HG02981 (cell line): ENCODE measurements around the gene CCM2.
A peak's percentile ranks its signal among the peaks of the same experiment; 100 is the strongest.
"Not testable (repeated sequence)": the region's sequence is repeated elsewhere in the genome, so short reads cannot be mapped to it uniquely, and the experiment has no call there.

Source experiments
- ATAC-seq: cut with Tn5 transposase; IDR thresholded peaks from one replicate; pipeline ENCODE4 v1.9.1; 2021; ENCODE audit warnings: mild to moderate bottlenecking, moderate library complexity; ENCODE audit not compliant: unreplicated experiment

CCM2 gene

DNA sequence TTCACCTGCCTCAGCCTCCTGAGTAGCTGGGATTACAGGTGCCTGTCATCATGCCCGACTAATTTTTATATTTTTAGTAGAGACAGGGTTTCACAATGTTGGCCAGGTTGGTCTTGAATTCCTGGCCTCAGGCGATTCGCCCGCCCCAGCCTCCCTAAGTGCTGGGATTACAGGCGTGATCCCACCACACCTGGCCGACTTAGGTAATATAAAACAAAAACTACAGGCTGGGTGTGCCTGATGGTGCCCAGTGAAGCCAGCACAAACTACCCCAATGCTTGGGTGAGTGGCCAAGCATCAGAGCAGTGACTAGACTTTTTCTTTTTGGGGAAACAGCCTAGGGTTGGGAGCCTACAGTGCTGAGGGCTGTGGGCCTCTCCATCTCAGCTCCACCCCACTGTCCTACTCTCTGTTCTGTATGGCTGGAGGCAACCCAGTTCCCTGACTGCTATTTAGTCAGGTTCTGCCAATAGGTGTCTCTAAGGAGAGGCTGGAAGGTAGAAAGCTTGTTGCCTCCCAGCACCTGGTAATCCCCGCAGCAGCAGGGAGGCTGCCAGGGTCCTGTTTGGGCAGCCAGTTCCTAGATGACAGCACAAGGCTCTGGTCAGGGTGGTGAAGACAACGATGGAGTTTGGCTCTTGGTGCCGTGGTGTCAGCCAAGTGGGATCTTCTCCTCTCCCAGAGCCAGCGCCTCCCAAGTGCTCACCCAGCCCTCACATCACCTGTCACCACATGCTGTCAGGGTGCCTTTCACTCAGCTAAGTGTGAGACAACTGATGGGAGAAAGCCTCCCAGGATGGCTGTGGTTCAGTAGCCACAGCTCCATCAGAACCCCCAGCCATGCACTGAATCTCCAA is 99.2 kb downstream of the CCM2 start:
- ATAC-seq, result no peak

DNA sequence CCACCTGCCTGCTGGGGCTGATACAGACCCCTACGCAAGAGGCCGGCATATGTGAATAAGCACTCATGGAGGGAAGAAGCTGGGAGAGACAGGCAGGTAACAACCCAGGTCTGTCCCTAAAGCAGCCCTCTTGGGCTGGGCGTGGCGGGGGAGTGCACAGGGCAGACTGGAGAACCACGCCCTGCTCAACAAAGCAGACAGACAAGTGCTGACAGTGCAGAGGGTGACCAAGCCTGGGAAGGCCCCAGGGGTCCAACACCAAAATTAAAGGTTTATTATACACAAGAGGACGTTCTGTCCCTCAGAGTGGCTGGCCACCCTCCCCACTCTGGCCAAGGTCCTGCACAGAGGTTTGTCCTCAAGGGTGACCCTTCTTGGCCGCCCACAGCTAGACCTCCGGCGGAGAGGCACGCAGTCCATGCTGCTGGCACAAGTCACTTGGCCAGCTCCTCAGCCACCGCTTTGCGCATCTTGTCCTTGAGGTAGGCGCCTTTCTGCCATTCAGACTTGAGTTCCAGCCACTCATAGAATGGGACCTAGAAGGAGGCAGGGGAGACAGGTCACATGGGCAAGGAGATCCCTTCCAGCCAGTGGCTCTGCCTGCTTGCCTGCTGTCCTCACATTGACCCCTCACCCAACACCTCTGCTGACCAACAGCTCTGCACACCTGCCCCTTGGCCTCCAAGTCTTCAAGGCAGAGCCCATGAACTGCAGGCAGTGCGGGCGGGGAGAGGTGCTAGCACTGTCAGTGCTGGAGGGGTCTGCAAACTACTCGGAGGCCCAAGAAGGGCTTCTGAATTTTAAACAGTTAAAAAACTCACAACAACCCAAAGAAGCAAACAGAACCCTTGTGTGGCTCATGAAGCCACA is 100.1 kb downstream of the CCM2 start:
- ATAC-seq, result no peak

DNA sequence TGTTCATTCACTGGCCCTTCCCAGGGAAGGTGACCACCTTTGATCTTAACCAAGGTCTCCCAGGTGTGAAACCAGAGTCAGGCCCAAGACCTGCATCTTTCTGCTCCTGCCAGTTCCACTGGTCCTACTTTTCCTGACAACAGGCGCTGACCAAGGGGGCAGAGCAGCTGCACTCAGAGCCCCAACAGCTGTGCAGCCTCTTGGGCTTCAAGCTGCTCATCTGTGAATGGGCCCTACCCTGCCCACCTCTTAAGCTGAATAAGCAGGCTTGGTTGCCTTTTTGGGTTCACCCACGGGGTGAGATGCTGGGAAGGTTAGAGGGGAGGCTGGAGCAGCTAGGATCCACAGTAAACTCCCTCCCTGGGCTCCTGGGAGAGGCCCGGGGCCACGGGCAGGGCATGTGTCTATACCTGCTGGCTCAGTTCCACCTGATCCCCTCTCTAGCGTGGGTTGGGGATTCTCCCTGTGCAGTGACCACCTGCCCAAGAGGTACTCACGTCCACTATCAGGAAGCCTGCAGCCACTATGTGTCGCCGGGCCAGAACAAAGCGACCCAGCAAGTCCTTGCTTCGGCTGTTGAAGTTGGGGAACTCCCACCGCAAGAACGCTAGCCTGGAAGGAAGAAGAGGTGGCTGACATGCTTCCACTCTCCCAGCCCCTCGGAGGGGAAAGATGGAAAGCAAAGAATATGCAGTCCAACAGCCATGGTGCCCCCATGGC is 100.9 kb downstream of the CCM2 start:
- no peak for ATAC-seq

DNA sequence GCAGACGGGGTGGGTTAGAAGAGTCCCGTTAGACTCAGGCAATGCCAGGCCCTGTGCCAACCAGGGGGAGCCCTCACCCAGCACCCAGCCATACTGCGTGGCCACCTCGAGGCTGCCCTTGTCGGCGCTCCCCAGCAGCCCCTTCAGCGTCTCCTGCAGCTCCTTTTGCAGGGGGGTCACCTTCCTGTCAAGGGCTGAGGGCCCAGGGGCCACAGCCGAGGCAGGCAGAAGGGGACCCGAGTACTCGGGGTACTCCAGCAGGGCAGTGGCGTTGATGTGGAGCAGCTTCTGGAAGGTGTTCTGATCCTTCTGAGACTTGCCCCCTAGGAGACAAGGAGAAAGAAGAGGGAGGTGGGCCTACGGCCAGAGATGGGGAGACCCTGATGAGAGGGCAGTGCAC is 101.7 kb downstream of the CCM2 start:
- ATAC-seq, result no peak

DNA sequence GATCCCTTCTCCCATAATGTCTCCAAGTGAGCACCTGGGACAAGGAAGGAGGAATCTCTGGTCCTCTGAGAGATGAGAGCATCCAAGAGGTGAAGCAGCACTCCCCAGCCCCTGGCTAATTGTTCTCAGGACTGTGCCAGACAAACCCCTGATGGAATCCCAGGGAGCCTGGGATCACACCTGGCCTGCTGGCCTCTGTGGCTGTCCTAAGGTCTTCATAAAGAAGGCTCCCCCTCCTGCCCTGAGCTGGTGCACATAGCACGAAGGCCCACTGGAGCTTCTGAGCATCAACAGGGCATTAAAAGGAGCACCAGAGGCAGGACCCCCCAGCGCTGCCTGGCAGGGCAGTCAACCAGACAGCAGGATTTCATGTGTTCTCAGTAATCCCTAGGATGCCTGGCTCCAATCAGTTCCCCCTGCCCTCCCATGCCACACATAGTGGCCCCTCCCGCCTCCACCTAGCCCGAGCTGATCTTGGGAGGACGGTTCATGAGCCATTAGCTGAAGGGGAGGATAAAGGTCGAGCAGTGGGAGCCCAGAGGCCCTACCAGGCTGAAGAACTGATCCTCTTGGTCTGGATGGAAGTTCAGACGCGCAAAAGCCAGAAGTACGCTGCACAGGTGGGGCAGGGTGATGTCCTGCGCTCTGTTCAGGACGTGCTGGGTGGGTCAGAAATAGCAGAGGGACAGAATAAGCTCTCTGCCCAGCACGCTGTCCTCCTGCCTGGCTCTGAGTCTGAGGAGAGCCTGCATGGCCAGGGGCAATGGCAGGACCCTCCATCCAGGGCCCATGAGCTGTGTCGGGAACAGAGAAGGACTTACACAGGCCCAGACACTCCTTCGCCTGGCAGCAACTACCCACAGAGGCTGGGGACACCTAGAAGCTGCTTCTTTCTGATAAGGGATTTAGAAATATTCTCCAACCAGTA is 103.0 kb downstream of the CCM2 start:
- no peak for ATAC-seq

DNA sequence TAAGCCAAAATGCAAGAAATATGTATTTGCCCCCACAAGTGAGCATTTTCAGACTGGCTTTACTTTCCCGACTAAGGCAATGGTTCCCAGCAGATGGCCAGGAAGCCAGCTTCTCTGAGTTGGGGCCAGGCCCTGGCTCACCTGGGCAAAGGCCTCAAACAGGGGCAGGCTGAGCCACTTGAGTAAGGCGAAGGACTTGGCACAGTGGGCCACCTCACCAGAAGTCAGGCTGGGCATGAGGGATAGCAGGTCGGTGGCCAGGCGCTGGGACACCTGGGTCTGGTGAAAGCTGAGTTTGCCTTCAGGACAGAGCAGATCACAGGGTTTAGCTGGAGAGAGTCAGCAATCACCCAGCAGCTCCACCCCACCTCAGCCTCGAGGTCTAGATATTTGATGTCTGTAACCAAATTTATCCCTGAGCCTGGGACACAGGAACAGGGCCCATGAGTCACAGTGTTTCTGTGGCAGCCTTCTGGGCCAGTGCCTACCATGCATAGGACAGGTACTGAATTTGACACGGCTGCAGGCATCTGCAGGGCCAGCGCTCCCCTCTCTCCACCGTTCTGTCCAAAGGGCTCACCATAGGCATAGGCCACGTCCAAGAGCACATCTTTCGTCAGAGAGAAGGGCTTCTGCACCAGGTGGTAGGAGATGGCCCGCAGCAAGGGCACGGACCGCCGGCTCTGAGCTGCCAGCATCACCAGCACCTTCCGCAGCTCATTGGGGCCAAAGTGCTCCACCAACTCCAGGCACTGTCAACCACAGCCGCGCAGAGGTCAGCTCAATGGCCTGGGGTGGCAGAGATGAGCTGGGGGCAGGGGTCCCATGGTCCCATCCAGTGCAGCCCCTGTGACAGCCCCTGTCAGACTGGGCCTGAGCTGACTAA is 104.2 kb downstream of the CCM2 start:
- no peak for ATAC-seq

DNA sequence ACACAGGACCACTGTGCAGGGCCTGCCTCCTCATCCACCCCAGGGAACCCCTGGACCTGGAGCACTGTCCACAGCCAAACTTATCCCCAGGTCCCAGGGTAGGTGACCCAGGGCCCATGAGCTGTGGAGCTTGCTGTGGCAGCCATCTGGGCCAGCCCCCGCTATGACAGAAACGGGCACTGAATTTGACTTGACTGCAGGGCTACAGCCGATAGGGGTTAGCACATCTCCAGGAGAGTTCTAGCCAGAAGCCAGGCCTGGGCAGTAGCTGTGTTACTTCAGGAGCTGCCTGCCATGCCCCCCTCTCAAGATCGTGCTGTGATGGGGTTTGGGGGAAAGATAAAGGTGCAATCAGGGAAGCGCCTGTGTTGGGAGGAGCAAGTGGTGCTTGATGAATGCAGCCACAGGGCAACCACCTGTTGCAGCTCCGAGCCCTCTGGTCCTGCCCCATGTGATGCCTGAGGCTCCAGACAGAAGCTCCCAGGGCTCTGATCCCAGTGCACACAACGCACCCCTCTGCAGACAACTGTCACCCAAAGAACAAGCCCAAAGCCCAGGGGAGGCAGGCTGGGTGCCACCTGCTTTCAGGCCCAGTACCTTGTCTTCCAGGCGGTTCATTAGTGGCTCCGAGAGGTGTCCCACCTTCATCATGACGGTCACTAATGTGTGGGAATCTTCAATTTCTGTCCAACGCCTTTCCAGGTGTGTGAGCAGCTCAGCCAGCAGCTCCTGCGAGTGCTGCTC is 105.0 kb downstream of the CCM2 start:
- ATAC-seq, result no peak

DNA sequence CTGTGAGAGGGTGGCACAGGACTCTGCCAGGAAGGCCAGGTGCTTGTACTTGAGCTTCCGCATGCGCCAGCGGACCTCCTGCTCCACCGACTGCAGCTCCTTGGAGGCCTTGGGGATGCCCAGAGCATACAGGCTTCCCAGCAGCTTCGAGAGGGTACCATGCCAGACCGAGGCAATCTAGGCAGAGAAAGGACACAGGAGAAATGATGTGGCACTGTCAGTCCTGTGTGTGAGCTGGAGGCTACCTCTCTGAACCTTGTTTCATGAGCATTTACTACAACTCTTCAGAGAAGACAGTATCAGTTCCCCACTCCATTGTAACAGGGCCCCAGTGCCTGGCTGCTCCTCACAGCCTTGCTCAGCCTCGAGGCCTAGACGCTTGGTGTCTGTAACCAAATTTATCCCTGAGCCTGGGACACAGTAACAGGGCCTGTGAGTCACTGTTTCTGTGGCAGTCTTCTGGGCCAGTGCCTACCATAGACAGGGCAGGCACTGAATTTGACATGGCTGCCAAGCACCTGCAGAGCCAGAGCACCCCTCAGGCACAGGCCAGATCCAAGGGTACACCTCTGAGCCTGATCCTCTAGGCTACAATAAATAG is 105.7 kb downstream of the CCM2 start:
- no peak for ATAC-seq

DNA sequence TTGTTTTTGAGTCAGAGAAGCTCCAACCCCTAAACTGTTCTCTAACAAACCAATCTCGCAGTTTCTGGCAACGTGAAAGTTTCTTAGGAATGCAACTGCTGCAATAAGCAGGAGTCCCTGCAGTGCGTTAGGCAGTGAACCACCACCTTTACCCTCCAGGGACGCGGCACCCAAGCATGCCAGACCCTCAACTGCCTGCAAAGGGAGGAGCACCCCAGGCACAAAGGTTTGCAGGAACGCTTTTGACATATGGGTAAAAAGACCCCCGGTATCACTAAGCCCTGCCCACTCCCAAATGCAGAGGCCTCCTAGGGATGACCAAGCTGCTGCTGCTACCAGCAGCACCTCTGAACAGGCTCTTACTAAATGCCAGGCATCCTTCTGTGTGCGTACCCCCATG is 106.8 kb downstream of the CCM2 start:
- ATAC-seq, result no peak

DNA sequence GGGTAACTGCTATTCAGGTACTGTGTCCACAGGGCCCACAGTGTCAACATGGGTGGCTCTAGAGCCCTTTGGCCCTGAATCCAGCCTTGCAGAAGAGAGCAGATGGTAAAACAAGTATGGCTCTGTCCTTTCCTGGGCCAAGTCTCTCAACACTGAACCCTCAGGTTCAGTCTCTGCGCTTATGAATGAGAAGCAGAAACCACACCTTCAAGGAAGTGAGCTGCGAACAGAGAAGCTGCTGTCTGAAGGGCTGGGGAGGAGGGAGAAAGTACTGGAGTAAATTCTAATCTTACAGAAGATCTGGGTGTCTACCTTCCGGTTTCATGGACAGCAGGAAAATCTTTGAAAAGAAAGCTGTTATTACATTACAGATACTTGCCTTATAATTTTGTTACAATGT is 107.4 kb downstream of the CCM2 start:
- no peak for ATAC-seq

DNA sequence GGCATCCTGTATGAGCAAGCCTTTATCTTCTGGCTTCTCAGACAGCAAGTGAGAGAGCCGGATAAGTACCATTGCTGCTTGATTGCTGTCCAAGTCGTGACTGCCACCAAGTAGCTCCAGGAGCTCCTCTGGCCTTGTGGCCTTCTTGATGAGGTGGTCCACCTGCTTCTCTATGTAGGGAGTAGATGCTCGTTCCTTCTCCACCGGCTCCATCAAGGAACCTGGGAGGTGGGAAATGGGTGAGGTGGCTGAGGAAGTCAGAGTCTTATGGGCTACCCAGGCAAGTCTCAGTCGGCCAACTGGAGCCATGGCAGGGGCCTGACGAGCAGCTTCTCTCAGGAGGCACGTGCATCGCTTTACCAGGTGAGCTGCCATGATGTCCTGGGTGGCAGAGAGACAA is 108.9 kb downstream of the CCM2 start:
- no peak for ATAC-seq

DNA sequence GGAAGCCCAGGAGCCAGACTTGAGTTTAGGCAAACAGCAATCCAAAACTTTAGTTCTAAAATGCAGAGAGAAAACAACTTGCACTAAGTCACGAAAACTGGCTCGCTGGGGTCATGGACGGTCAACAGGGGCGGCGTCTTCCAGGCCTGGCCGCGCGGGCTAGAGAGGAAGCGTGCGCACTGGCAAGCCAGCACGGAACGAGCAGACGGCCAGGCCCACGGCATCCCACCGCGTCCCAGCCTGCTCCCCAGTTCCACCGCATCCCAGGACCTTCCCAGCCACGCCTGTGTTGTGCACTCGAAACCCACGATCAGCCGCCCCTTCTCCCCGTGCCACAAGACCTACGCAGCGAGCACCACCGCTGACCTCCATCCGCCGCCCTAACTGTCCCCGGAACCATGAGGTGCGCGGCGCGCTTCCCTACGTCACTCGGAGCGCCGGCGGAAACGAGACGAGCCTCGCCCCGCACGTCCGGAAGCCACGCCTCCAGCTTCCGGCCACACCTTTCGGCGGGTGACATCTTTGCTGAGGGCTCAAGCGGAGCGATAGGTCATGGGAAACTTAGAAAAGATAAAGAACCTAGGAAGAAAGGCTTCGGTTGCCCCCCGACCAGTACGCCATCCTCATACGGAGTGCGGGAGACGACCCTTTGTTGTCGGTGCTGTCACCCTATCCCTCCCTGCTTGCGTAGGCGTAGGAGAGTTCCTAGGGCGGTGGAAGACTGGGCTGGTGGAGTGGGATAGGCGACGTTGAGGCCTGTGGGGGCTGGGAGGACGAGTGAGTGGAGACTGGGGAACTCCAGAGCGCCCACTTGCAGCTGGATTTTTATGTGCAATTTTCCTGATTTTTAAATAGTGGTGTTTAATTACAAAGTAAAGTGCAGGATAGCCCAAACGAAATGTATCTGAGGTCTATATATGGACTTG is 111.6 kb downstream of the CCM2 start, which contains the start of gene TBRG4:
Gene TBRG4 (minus strand): TSS at position 400 of the 926 bp plus-strand sequence. CDS start 2,460 bp downstream, outside the sequence.
- peak; percentile 94 for ATAC-seq

DNA sequence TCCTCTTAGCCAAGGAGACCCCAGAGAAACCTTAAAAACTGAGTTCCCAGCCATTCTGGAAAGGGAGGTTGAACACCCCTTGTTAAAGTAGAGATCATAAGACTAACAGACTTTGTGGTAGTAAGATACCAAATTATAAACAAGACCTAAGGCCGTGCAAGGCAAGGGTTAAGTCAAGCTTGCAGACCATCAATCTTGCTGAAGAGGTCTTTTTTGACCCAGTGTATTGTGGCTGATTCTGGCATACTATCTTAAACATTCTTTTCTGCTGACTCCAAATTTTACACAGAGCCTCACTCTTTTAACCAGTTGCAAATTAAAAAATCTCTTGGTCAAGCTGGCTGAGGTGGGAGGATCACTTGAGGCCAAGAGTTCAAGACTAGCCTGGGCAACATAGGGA is 112.6 kb downstream of the CCM2 start:
- ATAC-seq, result no peak

DNA sequence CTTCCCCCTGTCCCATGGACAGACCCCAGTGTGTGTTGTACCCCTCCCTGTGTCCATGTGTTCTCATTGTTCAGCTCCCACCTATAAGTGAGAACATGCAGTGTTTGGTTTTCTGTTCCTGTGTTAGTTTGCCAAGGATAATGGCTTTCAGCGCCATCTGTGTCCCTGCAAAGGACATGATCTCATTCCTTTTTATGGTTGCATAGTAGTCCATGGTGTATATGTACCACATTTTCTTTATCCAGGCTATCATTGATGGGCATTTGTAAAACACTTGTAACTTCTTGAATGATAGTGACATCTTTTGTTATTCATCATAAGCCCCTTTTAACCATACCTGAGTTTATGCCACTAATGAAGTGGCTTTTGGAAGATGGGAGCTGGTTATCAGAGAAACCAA is 114.3 kb downstream of the CCM2 start:
- not testable (repeated sequence) for ATAC-seq

DNA sequence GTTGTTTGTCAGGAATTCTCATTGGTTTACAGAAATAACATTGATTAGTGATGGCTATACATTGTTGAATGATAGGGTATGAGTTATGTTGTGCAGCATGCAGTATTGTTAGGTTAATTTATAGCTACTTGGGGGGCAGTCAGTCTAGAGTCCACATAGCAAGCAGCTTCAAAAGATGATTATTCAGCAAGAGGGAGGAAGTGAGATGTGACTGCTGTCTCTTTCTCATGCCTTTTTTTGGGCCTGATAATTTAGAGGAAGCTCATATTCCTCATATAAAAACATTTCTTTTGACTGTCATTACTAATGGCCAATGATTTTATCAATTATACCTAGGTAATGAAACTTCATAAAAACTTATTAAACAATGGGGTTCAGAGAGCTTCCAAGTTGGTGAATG is 114.9 kb downstream of the CCM2 start:
- no peak for ATAC-seq

DNA sequence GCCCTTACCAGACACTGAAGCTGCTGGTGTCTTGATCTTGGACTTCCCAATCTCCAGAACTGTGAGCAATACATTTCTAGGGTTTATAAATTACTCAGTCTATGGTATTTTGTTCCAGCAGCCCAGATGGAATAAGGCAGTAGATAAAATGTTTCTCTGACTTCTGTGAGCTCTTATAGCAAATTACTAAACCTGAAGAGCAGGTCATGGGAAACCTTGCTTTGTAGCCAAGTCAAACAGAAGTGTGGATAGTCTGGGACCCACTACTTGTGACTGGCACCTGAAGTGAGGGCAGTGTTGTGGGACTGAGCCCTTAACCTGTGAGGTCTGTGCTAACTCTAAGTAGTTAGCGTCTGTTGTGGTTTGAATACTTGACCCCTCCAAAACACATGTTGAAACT is 116.0 kb downstream of the CCM2 start:
- ATAC-seq, result no peak

DNA sequence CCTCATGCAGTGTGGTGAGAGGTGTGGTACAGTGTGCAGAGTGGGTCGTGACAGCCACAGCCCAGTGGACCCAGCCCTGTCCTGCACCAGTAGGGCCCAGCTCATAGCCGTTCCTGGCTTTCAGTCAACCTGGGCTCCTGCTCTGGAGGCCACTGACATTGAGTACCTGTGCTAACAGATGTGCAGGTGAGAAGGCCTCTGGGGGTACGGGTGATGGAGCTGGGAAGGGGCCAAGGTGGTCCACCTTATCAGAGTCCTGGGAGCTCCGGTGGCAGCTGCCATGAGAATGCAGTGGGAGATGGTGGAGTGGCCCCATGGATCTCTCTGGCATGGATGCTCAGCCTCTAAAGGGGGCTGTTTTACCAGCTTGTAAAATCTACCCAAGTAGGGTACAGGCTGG is 117.6 kb downstream of the CCM2 start:
- ATAC-seq, result no peak
